Activated B cell treated with CpG ODN at 0.5 μM for 24 hours (primary cell): ENCODE measurements around the gene P2RX6. TPM values are rescaled to one million over a fixed set of nuclear protein-coding genes. Genes with fewer than 3 reads are reported as not detected.
A peak's percentile ranks its signal among the peaks of the same experiment; 100 is the strongest.

Experiments used
- ATAC-seq: fragments of 200-7000 bp; cut with Tn5 transposase; one replicate; pipeline ENCODE4 v1.10.0; 2021; ENCODE audit warnings: low read depth, mild to moderate bottlenecking, moderate library complexity
- CTCF ChIA-PET: fragments of 350-600 bp; sonication (Branson Sonifier 250); formaldehyde crosslinking; loops from one replicate; lab custom pipeline; 2021; ENCODE audit warnings: antibody characterized with exemption; lab: Charles Lee
- POLR2A ChIA-PET: fragments of 350-600 bp; sonication (Branson Sonifier 250); formaldehyde crosslinking; loops from one replicate; lab custom pipeline; 2021; ENCODE audit warnings: antibody characterized with exemption; lab: Charles Lee
- DNase-seq: peaks from one replicate; pipeline ENCODE4 v3.0.0; 2022
- H3K27ac Mint-ChIP-seq: one replicate; pipeline ENCODE4 v1.8.0; 2020; ENCODE audit warnings: mixed read lengths
- H3K27me3 Mint-ChIP-seq: one replicate; pipeline ENCODE4 v1.8.0; 2021; ENCODE audit warnings: mixed read lengths
- H3K36me3 Mint-ChIP-seq: one replicate; pipeline ENCODE4 v1.8.0; 2021; ENCODE audit warnings: low read depth, mixed read lengths
- H3K4me1 Mint-ChIP-seq: one replicate; pipeline ENCODE4 v1.8.0; 2021; ENCODE audit warnings: mixed read lengths
- H3K4me3 Mint-ChIP-seq: one replicate; pipeline ENCODE4 v1.8.0; 2020; ENCODE audit warnings: mild to moderate bottlenecking, mixed read lengths
- H3K9me3 Mint-ChIP-seq: one replicate; pipeline ENCODE4 v1.8.0; 2020; ENCODE audit warnings: mixed read lengths
- CTCF ChIP-seq: fragments of 200-600 bp; IDR thresholded peaks from one replicate; pipeline ENCODE4 v1.8.0; 2022; ENCODE audit warnings: antibody characterized with exemption, mild to moderate bottlenecking
- intact Hi-C: fragments of 100-400 bp; cut with micrococcal nuclease; formaldehyde crosslinking; loops from one replicate; pipeline ENCODE4 v1.15.1; 2024
- total RNA-seq: library from RNA; stranded (reverse); gene quantifications from 2 replicates; pipeline ENCODE4 v1.2.3, GENCODE V29; 2022

The P2RX6 gene
- total RNA-seq, 1 donor from 2014 or later: 0.67 TPM

GRCh38 chr22:21041937-21042336, 27.0 kb downstream of the P2RX6 start:
- CTCF ChIA-PET: no interaction called here
- POLR2A ChIA-PET: no interaction called here
- H3K27ac Mint-ChIP-seq: no peak overlapping the region
- no peaks in the 10 kb centered on the region for H3K9me3 Mint-ChIP-seq
- H3K4me1 Mint-ChIP-seq: peaks cover 24% of the 10 kb centered on the region
- intact Hi-C loops: no loop called here
- H3K4me3 Mint-ChIP-seq: no peak overlapping the region
- H3K36me3 Mint-ChIP-seq: no peaks in the 10 kb centered on the region
- ATAC-seq: no peak
- DNase-seq: no peak
- peaks cover 26% of the 10 kb centered on the region for H3K27me3 Mint-ChIP-seq
- no peak for TF ChIP-seq CTCF

- no peak overlapping the region for H3K4me3 Mint-ChIP-seq
Measured at GRCh38 chr22:21042978-21043859, 28.3 kb downstream of the P2RX6 start.

GRCh38 chr22:21043860-21044535, 29.0 kb downstream of the P2RX6 start:
- POLR2A ChIA-PET: interaction anchor here (2.4 kb wide), 1 partner anchor 42 kb away, joined by 8 read pairs; the partner anchor contains the start of gene THAP7
- no peak overlapping the region for H3K4me3 Mint-ChIP-seq

More at GRCh38 chr22:21042978-21043859, 28.3 kb downstream of the P2RX6 start:
- POLR2A ChIA-PET: no interaction called here
- TF ChIP-seq CTCF: no peak
- DNase-seq (no peak), ATAC-seq (no peak)
- Mint-ChIP-seq H3K4me1 (peaks cover 24% of the 10 kb centered on the region), H3K27ac (no peak overlapping the region), H3K27me3 (peaks cover 24% of the 10 kb centered on the region), H3K9me3 (no peaks in the 10 kb centered on the region), H3K36me3 (no peaks in the 10 kb centered on the region)
- CTCF ChIA-PET: no interaction called here
- intact Hi-C loops: no loop called here

GRCh38 chr22:21044931-21045584, 30.1 kb downstream of the P2RX6 start:
- Mint-ChIP-seq H3K27ac (peak overlapping the region; percentile 77), H3K27me3 (peaks cover 20% of the 10 kb centered on the region), H3K9me3 (no peaks in the 10 kb centered on the region), H3K4me3 (peak overlapping the region; percentile 80), H3K4me1 (peaks cover 24% of the 10 kb centered on the region), H3K36me3 (no peaks in the 10 kb centered on the region)
- POLR2A ChIA-PET: interaction anchor here (1.3 to 2.4 kb wide), 2 partner anchors 43 to 63 kb away, joined by 7 to 8 read pairs; partner anchors contain the start of genes LZTR1 and THAP7
- CTCF ChIA-PET: no interaction called here
- intact Hi-C loops: no loop called here
- TF ChIP-seq CTCF: no peak
- DNase-seq (peak; percentile 26), ATAC-seq (peak; percentile 56)

More at GRCh38 chr22:21043860-21044535, 29.0 kb downstream of the P2RX6 start:
- peaks cover 20% of the 10 kb centered on the region for H3K27me3 Mint-ChIP-seq
- no peak for DNase-seq
- H3K27ac Mint-ChIP-seq: no peak overlapping the region
- intact Hi-C loops: no loop called here
- CTCF ChIA-PET: no interaction called here
- peaks cover 24% of the 10 kb centered on the region for H3K4me1 Mint-ChIP-seq
- no peaks in the 10 kb centered on the region for H3K36me3 Mint-ChIP-seq
- ATAC-seq: no peak
- TF ChIP-seq CTCF: no peak
- no peaks in the 10 kb centered on the region for H3K9me3 Mint-ChIP-seq
